Pancreas (tissue), 10 donors: ENCODE data around the gene PSD4. TPM values are rescaled to one million over a fixed set of nuclear protein-coding genes. Genes with fewer than 3 reads are reported as not detected.

Source experiments
- ATAC-seq, 4 donors: fragments of 200-7000 bp; cut with Tn5 transposase; one replicate each; pipeline versions ENCODE4 v1.8.0 to v1.9.1; 2020; ENCODE audit warnings: mild to moderate bottlenecking in 4 of 4, moderate library complexity in 4 of 4
- DNase-seq, 6 donors: peaks; one replicate each; pipeline ENCODE4 v3.0.0-alpha.2; 2020
- FAIRE-seq: peaks from 2 replicates; lab custom pipeline; 2012; peaks lifted over from hg19 to GRCh38; lab: Jason Lieb, UNC
- H3K27ac ChIP-seq, 4 donors: fragments of 200-600 bp; sonication (generic); 1 replicate in 3 of 4; 2 replicates in 1 of 4; pipeline versions ENCODE4 v1.5.0 to v1.8.0; 2020
- H3K27me3 ChIP-seq, 4 donors: fragments of 200-600 bp; one replicate each; pipeline ENCODE4 v1.8.0; 2021
- H3K36me3 ChIP-seq, 3 donors: fragments of 200-600 bp; sonication (generic) in 1 of 3; one replicate each; pipeline versions ENCODE4 v1.5.0 to v1.8.0; 2020 to 2021
- H3K4me1 ChIP-seq, 3 donors: fragments of 200-600 bp; one replicate each; pipeline ENCODE4 v1.8.0; 2021
- H3K4me3 ChIP-seq, 4 donors: fragments of 200-600 bp; sonication (generic) in 2 of 4; one replicate each; pipeline versions ENCODE4 v1.5.0 to v1.8.0; 2020 to 2021
- H3K9me3 ChIP-seq, 4 donors: fragments of 200-600 bp; one replicate each; pipeline ENCODE4 v1.8.0; 2021
- WGBS, 2 donors: extraction: QIAGEN DNeasy Blood & Tissue Kit; methylation state at CpG; one replicate each; pipeline ENCODE4 v1.1.7; 2013; 5-methylcytosine and 5-hydroxymethylcytosine counted together
- intact Hi-C, 3 donors: fragments of 100-400 bp; cut with DNase I; formaldehyde crosslinking; loops; one replicate each; pipeline versions ENCODE4 v1.11.1 to v1.14.2; 2022
- polyA plus RNA-seq, 2 donors: library from polyadenylated mRNA; stranded (reverse); fragments of 200-250 nt; gene quantifications; one replicate each; pipeline ENCODE4 v1.2.3, GENCODE V29; 2013
- total RNA-seq, 6 donors: library from RNA; stranded (reverse); fragmentation: NEBNext Ultra II Directional in 4 of 6; extraction: Animal tissue kit (Norgen Biotek cat#: 25700) in 4 of 6; gene quantifications; one replicate each; pipeline versions ENCODE4 v1.2.1 to v1.2.4, GENCODE V29; 2021 to 2023
- TF ChIP-seq, protein P1 (sequence below), 4 donors: fragments of 200-600 bp; sonication (generic) in 3 of 4; IDR thresholded peaks; one replicate each; pipeline versions ENCODE4 v1.5.0 to v1.8.0; 2021; ENCODE audit warnings: antibody characterized with exemption in 4 of 4
- donor health status: healthy with polysubstance abuse.
- donor health status: DM: no; HTN: no; CAD: no; lungs with moderate emphysema.
- donor health status: DM: no; HTN: no; CAD: no.
- donor health status: control.
- donor health status: control.
- donor health status: Bipolar disorder and iron deficiency.
- donor health status: DM: yes; HTN: yes; CAD: no.
- donor health status: DM: no; HTN: no; CAD: no.
- donor health status: DM: no; HTN: no; CAD: no.
- donor health status: DM: yes; HTN: yes; CAD: no.

The PSD4 gene
- total and polyA plus RNA-seq, 8 donors, result 15.9 to 37.6 (median 26.0) TPM

DNA sequence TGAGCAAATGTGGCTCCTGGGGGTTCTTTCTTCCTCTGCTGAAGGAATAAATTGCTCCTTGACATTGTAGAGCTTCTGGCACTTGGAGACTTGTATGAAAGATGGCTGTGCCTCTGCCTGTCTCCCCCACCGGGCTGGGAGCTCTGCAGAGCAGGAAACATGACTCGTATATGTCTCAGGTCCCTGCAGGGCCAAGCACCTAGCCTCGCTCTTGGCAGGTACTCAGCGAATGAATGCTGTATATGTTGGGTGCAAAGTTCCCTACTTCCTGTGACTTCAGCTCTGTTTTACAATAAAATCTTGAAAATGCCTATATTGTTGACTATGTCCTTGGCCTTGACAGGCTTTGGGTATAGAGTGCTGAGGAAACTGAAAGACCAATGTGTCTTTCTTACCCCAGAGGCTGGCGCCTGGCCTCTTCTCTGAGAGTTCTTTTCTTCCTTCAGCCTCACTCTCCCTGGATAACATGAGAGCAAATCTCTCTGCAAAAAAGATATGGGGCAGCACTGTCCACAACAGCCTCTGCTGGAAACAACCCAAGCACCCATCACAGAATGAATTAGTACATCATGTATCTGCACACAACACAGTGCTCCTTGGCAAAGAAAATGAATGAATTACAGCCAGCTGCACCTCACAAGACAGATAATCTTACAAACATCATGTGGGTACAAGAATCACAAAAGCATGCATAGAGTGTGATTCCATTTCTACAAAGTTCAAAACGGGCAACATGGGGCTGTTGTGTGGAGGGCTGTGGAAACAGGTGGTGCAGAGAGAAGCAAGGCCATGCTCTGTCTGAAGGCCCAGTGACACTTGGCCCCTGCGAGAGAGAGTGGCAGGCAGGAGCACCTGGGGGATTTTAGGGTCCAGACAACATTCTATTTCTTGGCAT is 39.8 kb upstream of the PSD4 start:
- intact Hi-C loops, result loop anchor here in 1 of 3 donors (5.0 kb wide), 1 partner anchor 238 kb away; no protein-coding TSS in a partner anchor
- Histone ChIP-seq H3K27me3 (no peaks in the 10 kb centered on the region), H3K27ac (no peak overlapping the region), H3K9me3 (no peaks in the 10 kb centered on the region), H3K36me3 (no peaks in the 10 kb centered on the region), H3K4me3 (no peak overlapping the region), H3K4me1 (peaks cover 0 to 12% (median 0%) of the 10 kb centered on the region in 3 donors)
- ATAC-seq (no peak), DNase-seq (no peak), FAIRE-seq (no peak)
- 65 to 76% methylated on average over 7 of the region's 7 CpGs for WGBS, 2 donors
- TF ChIP-seq, protein P1, sequence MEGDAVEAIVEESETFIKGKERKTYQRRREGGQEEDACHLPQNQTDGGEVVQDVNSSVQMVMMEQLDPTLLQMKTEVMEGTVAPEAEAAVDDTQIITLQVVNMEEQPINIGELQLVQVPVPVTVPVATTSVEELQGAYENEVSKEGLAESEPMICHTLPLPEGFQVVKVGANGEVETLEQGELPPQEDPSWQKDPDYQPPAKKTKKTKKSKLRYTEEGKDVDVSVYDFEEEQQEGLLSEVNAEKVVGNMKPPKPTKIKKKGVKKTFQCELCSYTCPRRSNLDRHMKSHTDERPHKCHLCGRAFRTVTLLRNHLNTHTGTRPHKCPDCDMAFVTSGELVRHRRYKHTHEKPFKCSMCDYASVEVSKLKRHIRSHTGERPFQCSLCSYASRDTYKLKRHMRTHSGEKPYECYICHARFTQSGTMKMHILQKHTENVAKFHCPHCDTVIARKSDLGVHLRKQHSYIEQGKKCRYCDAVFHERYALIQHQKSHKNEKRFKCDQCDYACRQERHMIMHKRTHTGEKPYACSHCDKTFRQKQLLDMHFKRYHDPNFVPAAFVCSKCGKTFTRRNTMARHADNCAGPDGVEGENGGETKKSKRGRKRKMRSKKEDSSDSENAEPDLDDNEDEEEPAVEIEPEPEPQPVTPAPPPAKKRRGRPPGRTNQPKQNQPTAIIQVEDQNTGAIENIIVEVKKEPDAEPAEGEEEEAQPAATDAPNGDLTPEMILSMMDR (IDR thresholded peaks at IDR 0.05), result no peak

GRCh38 chr2:113134717-113135116 is 39.1 kb upstream of the PSD4 start:
- Histone ChIP-seq H3K27me3 (no peaks in the 10 kb centered on the region), H3K9me3 (no peaks in the 10 kb centered on the region), H3K36me3 (no peaks in the 10 kb centered on the region), H3K4me1 (peaks cover 0 to 15% (median 0%) of the 10 kb centered on the region in 3 donors), H3K4me3 (no peak overlapping the region), H3K27ac (no peak overlapping the region)
- TF ChIP-seq, protein P1 (IDR thresholded peaks at IDR 0.05), result no peak
- ATAC-seq (no peak), FAIRE-seq (no peak), DNase-seq (no peak)
- intact Hi-C loops, result loop anchor here in 2 of 3 donors (5.0 kb wide), 2 partner anchors 68 to 238 kb away; no protein-coding TSS in a partner anchor

GRCh38 chr2:113135317-113135716 is 38.5 kb upstream of the PSD4 start:
- Histone ChIP-seq H3K27me3 (no peaks in the 10 kb centered on the region), H3K36me3 (no peaks in the 10 kb centered on the region), H3K4me3 (no peak overlapping the region), H3K27ac (no peak overlapping the region), H3K4me1 (peaks cover 0 to 15% (median 0%) of the 10 kb centered on the region in 3 donors), H3K9me3 (no peaks in the 10 kb centered on the region)
- intact Hi-C loops, result loop anchor here in 2 of 3 donors (5.0 kb wide), 1 partner anchor 67 kb away; no protein-coding TSS in a partner anchor
- WGBS, 2 donors, result 63 to 70% methylated on average over 1 of the region's 1 CpG
- FAIRE-seq (no peak), ATAC-seq (no peak), DNase-seq (no peak)
- TF ChIP-seq, protein P1 (IDR thresholded peaks at IDR 0.05), result no peak

- intact Hi-C loops, result loop anchor here in 2 of 3 donors (5.0 kb wide), 1 partner anchor 65 kb away; no protein-coding TSS in a partner anchor
- no peak for FAIRE-seq
Measured at GRCh38 chr2:113136828-113137775, 36.7 kb upstream of the PSD4 start.

More at GRCh38 chr2:113136828-113137775, 36.7 kb upstream of the PSD4 start:
- H3K27me3 ChIP-seq, result no peaks in the 10 kb centered on the region
- no peak overlapping the region for H3K4me3 ChIP-seq
- H3K9me3 ChIP-seq, result no peaks in the 10 kb centered on the region
- H3K27ac ChIP-seq, result no peak overlapping the region
- DNase-seq, result peak in 2 of 6 donors; percentile 19 to 44
- ATAC-seq, result peak; percentile 56 to 75 (median 71)
- peaks cover 0 to 15% (median 0%) of the 10 kb centered on the region in 3 donors for H3K4me1 ChIP-seq
- no peaks in the 10 kb centered on the region for H3K36me3 ChIP-seq
- WGBS, 2 donors, result 38 to 41% methylated on average over 8 of the region's 8 CpGs
- TF ChIP-seq, protein P1 (IDR thresholded peaks at IDR 0.05), result peak; percentile 31 to 65 (median 51)
